GM12872 (cell line): ENCODE data around the gene IDI1.

Experiments used
- CTCF ChIP-seq: IDR thresholded peaks from 3 replicates; pipeline ENCODE4 v1.5.1; 2011; ENCODE audit warnings: low read depth, mild to moderate bottlenecking, low read length, moderate library complexity; ENCODE audit not compliant: insufficient read depth

Gene IDI1

GRCh38 chr10:1026578-1026977 lies 22.3 kb downstream of the IDI1 start:
- no peak for TF ChIP-seq CTCF

GRCh38 chr10:1025683-1026082 lies 23.2 kb downstream of the IDI1 start, which contains the start of gene IDI2:
Gene IDI2 (minus strand): TSS chr10:1025859. CDS start chr10:1024723, 1,136 bp downstream.
- no peak for TF ChIP-seq CTCF

GRCh38 chr10:1024103-1024502 lies 24.8 kb downstream of the IDI1 start:
- no peak for TF ChIP-seq CTCF

- TF ChIP-seq CTCF: no peak
Measured at GRCh38 chr10:1022413-1022812, 26.5 kb downstream of the IDI1 start.

GRCh38 chr10:1020958-1021357 lies 28.0 kb downstream of the IDI1 start:
- TF ChIP-seq CTCF: no peak

- TF ChIP-seq CTCF: no peak
Measured at GRCh38 chr10:1020460-1020859, 28.5 kb downstream of the IDI1 start.

- TF ChIP-seq CTCF: no peak
Measured at GRCh38 chr10:1019362-1019761, 29.6 kb downstream of the IDI1 start.

GRCh38 chr10:1015688-1016087 lies 33.2 kb downstream of the IDI1 start:
- no peak for TF ChIP-seq CTCF
